GM12872 (cell line): ENCODE data around the gene ZBTB32.

Source experiments
- CTCF ChIP-seq: IDR thresholded peaks from 3 replicates; pipeline ENCODE4 v1.5.1; 2011; ENCODE audit warnings: low read depth, mild to moderate bottlenecking, low read length, moderate library complexity; ENCODE audit not compliant: insufficient read depth

ZBTB32 gene

GRCh38 chr19:35665604-35666003 is 38.8 kb upstream of the ZBTB32 start:
- TF ChIP-seq CTCF = no peak

DNA sequence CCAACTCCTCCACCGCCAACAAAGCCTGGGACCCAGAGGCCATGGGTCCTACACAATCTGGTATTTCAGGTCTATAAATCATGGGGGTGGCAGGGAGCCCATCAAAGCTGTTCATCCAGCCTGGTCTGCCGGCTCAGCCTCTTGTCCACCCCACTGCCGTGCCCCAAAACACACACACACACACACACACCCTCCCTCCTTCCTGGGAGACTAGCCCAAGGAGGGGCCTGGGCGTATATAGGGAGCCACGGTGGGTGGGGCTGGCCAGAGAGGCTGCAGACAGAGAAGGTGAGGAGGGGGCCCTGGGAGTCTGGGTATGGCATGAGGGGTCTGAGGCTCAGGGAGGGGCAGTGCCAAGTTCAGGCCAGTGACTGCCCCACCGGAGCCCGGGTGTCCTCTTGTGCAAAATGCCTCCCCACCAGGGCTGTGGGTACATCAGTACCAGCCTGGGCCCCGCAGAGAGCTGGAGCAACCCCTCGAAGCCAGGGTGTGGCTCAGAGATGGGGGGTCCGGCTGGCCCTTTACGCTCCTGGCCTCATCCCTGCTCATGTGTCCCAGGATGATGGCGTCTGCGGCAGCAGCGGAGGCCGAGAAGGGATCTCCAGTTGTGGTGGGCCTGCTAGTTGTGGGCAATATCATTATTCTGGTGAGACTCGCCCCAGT is 38.0 kb upstream of the ZBTB32 start, which contains the start of gene UPK1A:
Gene UPK1A (plus strand): TSS at position 267 of the 663 bp plus-strand sequence. CDS start 296 bp downstream, at position 563.
- no peak for TF ChIP-seq CTCF

GRCh38 chr19:35669566-35669965 is 34.8 kb upstream of the ZBTB32 start:
- no peak for TF ChIP-seq CTCF

DNA sequence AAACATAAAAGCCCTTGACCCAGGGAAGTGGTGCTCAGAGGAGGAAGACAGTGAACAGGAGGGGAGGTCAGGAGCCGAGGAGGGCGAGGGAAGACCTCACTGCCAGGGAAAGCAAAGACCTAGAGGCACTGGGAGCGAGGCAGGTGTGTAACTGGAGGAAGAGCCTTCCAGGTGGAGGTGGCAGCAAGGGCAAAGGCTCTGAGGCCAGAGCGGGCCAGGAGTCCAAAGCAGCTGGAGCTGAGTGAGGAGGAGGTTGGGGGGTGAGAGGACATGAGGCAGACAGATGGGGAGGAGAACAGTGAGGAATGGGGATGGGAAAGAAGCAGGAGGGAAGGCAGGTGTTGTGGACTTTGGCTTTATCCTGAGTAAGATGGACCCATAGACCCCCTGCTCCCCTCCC is 34.4 kb upstream of the ZBTB32 start:
- no peak for TF ChIP-seq CTCF

GRCh38 chr19:35670686-35671085 is 33.7 kb upstream of the ZBTB32 start:
- TF ChIP-seq CTCF = no peak

- no peak for TF ChIP-seq CTCF
Measured at GRCh38 chr19:35671818-35672217, 32.5 kb upstream of the ZBTB32 start.

GRCh38 chr19:35673121-35673804 is 31.1 kb upstream of the ZBTB32 start:
- TF ChIP-seq CTCF = no peak
